Bronchial epithelial cell (primary cell): Measurements from ENCODE around the gene FAM118B. TPM values are rescaled to one million over a fixed set of nuclear protein-coding genes. Genes with fewer than 3 reads are reported as not detected.

Experiments used
- DNase-seq: peaks from one replicate; pipeline ENCODE4 v3.0.0-alpha.2; 2010; ENCODE audit warnings: low read depth
- FAIRE-seq: peaks from 2 replicates; lab custom pipeline; 2011; peaks lifted over from hg19 to GRCh38; lab: Jason Lieb, UNC
- H3K27me3 ChIP-seq: 2 replicates; pipeline ENCODE4 v1.5.1; 2011; ENCODE audit warnings: low read length; ENCODE audit not compliant: control insufficient read depth, insufficient read depth
- H3K36me3 ChIP-seq: 2 replicates; pipeline ENCODE4 v1.5.1; 2011; ENCODE audit warnings: low read length; ENCODE audit not compliant: control insufficient read depth, insufficient read depth
- H3K4me3 ChIP-seq: 2 replicates; pipeline ENCODE4 v1.5.1; 2011; ENCODE audit warnings: mild to moderate bottlenecking, low read depth, low read length, control low read depth
- total RNA-seq: library from RNA; depleted of rRNA; stranded (reverse); fragments of >200 nt; gene quantifications from 2 replicates; pipeline ENCODE4 v1.2.1, GENCODE V29; 2014
- TF ChIP-seq, protein P1 (sequence below): IDR thresholded peaks from 2 replicates; pipeline ENCODE4 v1.5.1; 2011; ENCODE audit warnings: mild to moderate bottlenecking, moderate library complexity, low read length, control low read depth, inconsistent platforms; ENCODE audit not compliant: insufficient read depth, severe bottlenecking

Gene FAM118B
- total RNA-seq, 1 donor from 2014 or later: 15.8 TPM

DNA sequence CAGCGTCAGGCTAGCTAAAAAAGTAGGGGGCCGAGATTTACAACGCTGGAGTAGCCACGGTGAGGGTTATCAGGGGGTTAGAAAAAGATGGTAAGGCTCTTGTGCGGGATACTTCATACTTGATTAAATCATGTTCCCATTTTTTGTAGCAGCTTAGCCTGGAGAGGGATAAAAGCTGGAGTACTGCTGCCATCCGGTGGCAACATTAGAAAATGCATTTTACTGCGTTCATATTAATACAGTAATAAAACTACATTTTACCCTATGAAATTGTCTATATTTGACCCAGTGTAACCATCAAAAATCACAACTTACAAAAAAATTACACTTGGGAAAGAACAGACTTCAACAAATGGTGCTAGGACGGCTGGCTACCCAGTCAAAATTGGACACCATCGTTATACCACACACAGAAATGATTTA is 17.4 kb upstream of the FAM118B start:
- TF ChIP-seq, protein P1, sequence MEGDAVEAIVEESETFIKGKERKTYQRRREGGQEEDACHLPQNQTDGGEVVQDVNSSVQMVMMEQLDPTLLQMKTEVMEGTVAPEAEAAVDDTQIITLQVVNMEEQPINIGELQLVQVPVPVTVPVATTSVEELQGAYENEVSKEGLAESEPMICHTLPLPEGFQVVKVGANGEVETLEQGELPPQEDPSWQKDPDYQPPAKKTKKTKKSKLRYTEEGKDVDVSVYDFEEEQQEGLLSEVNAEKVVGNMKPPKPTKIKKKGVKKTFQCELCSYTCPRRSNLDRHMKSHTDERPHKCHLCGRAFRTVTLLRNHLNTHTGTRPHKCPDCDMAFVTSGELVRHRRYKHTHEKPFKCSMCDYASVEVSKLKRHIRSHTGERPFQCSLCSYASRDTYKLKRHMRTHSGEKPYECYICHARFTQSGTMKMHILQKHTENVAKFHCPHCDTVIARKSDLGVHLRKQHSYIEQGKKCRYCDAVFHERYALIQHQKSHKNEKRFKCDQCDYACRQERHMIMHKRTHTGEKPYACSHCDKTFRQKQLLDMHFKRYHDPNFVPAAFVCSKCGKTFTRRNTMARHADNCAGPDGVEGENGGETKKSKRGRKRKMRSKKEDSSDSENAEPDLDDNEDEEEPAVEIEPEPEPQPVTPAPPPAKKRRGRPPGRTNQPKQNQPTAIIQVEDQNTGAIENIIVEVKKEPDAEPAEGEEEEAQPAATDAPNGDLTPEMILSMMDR: peak; percentile 43
- FAIRE-seq: no peak
- Histone ChIP-seq H3K36me3 (peaks cover 7% of the 10 kb centered on the region), H3K4me3 (no peak overlapping the region), H3K27me3 (no peaks in the 10 kb centered on the region)
- DNase-seq: peak; percentile 45

DNA sequence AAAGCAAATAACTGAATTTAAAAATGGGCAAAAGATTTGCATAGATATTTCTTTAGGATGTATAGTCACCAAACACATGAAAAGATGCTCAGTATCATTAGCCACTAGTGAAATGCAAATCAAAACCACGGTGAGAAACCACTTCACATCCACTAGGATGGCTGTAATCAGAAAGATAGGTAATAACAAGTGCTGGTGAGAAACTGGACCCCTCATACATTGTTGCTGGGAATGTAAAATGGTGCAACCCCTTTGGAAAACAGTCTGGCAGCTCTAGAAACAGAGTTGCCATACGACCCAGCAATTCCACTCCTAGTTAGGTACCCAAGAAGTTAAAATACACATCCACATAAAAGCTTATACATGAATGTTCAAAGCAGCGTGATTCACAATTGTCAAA is 16.5 kb upstream of the FAM118B start:
- Histone ChIP-seq H3K4me3 (no peak overlapping the region), H3K27me3 (no peaks in the 10 kb centered on the region), H3K36me3 (peaks cover 7% of the 10 kb centered on the region)
- FAIRE-seq: no peak
- no peak for DNase-seq
- TF ChIP-seq, protein P1: no peak

DNA sequence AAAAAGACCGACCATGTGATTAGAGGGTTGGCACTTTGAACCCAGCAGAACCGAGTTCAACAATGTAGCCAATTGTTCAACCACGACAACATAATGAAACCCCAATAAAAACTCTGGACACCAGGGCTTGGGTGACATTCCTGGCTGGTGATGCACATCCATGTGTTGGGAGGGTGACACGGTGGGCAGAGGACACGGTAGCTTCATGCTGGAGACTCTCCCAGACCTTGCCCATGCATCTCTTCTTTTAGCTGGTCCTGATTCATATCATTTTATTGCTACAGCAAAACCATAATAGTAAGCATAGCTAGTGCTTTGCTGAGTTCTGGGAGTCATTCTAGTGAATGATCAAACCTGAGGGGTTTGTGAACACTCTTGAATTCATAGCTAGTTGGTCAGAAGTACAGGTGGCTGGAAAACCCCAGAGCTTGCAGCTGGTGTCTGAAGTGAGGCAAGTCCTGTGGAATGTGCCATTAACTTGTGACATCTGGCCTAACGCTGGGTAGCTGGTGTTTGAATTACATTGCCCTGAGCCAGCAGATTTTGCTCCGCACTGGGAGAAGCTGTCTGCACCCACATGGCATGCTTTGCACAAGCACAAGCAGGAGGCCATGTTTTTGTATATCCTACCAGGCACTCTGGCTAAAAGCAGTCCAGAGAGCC is 14.2 kb upstream of the FAM118B start:
- Histone ChIP-seq H3K4me3 (no peak overlapping the region), H3K36me3 (peaks cover 10% of the 10 kb centered on the region), H3K27me3 (no peaks in the 10 kb centered on the region)
- no peak for FAIRE-seq
- peak; percentile 12 for DNase-seq
- TF ChIP-seq, protein P1: no peak

DNA sequence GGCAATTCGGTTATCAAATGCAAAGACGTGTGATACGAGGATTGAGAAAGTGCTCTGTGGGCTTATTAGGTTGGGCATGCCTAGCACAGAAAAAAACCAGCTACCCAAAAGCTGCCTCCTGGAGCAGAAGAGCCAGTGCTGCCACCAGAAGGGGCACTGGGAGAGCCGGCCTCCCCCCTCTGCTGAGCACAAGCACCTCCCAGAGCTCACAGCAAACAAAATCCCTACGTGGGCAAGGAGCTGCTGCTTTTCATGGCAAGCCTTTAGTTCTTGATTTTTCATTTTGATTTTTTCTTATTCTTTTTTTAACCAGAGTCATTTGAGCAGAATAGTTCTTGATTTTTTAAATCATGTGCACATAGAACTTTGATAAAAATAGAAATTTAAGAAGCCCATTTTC is 12.9 kb upstream of the FAM118B start:
- no peak for DNase-seq
- no peaks in the 10 kb centered on the region for H3K27me3 ChIP-seq
- H3K36me3 ChIP-seq: peaks cover 9% of the 10 kb centered on the region
- no peak for FAIRE-seq
- TF ChIP-seq, protein P1: no peak
- H3K4me3 ChIP-seq: no peak overlapping the region

DNA sequence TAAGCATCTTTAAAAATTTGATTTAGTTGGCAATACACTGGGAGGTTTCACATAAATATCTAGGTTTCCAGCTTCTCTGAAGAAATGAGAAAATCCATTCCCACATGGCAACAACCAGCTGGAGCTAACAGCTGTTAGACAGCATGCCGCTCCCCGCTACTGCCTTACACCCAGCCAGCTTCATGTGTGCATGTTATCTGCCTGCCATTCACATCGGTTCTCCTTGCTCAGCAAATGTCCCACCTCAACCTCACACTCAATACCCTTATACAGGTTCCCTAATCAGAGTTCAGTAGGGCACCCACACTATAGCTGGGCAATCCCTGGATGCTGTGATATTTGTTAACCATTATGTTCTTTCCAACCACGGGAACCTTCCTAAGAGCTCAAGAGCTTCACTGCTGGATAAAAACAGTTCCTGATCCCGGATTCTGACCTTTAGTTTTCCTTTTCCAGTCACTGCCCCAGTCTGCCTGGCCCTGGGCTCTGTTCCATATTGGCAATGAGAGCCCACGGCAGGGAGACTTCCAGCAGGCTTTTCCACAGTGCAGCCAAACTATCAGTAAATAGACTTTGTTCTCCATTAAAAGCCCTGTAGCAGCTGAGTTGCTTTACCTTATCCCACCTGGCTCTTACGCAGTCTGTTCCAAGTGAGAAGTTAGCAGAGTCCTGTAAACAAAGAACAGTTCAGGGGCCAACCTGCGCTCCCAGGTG is 8.8 kb upstream of the FAM118B start:
- peak; percentile 18 for FAIRE-seq
- DNase-seq: no peak

More for the DNA sequence above, 8.8 kb upstream of the FAM118B start:
- H3K4me3 ChIP-seq: no peak overlapping the region
- no peaks in the 10 kb centered on the region for H3K27me3 ChIP-seq
- TF ChIP-seq, protein P1: no peak
- H3K36me3 ChIP-seq: peaks cover 11% of the 10 kb centered on the region
